Panc1 (cell line): ENCODE measurements around the gene DCLK2. TPM values are rescaled to one million over a fixed set of nuclear protein-coding genes. Genes with fewer than 3 reads are reported as not detected.

Experiments used
- ATAC-seq: fragments of 200-7000 bp; cut with Tn5 transposase; 2 replicates; pipeline ENCODE4 v1.9.1; 2020; ENCODE audit warnings: mild to moderate bottlenecking, moderate library complexity
- BruUV-seq: library from RNA; stranded (reverse); fragments of 400-500 nt; replicated peaks from 2 replicates; lab custom pipeline; 2021; lab: Mats Ljungman, UMichigan
- CTCF ChIA-PET: fragments of 300-600 bp; sonication (Branson Sonifier 250); formaldehyde crosslinking; loops from one replicate; lab custom pipeline; 2022; ENCODE audit warnings: antibody characterized with exemption; lab: Charles Lee
- POLR2A ChIA-PET: fragments of 300-600 bp; sonication (Branson Sonifier 250); formaldehyde crosslinking; loops from one replicate; lab custom pipeline; 2022; ENCODE audit warnings: antibody characterized with exemption; lab: Charles Lee
- DNase-seq: peaks from one replicate; pipeline ENCODE4 v3.0.0-alpha.2; 2010; ENCODE audit warnings: low read depth, low spot score
- H3K27ac ChIP-seq: 2 replicates; pipeline ENCODE4 v1.5.1; 2011; ENCODE audit warnings: mild to moderate bottlenecking, low read length, inconsistent platforms
- H3K27me3 ChIP-seq: fragments of 200-500 bp; sonication (Bioruptor generic); 2 replicates; pipeline ENCODE4 v1.6.0; 2014; ENCODE audit warnings: low read length, inconsistent platforms; ENCODE audit not compliant: control insufficient read depth, insufficient read depth
- H3K36me3 ChIP-seq: fragments of 200-500 bp; sonication (Bioruptor generic); 2 replicates; pipeline ENCODE4 v1.5.1; 2014; ENCODE audit warnings: inconsistent platforms, mild to moderate bottlenecking, low read length, moderate library complexity; ENCODE audit not compliant: control insufficient read depth, insufficient read depth
- H3K4me1 ChIP-seq: 2 replicates; pipeline ENCODE4 v1.5.1; 2011; ENCODE audit warnings: inconsistent platforms, mild to moderate bottlenecking, low read length, moderate library complexity; ENCODE audit not compliant: control insufficient read depth, insufficient read depth
- H3K4me3 ChIP-seq, 2 experiments: 2 replicates each; pipeline ENCODE4 v1.5.1; 2011 to 2012; ENCODE audit warnings: low read depth in 2 of 2, low read length in 2 of 2, mild to moderate bottlenecking in 2 of 2, inconsistent platforms in 1 of 2, moderate library complexity in 1 of 2
- H3K9me3 ChIP-seq: fragments of 200-500 bp; sonication (Bioruptor generic); 2 replicates; pipeline ENCODE4 v1.5.1; 2014; ENCODE audit warnings: low read depth, mild to moderate bottlenecking, inconsistent platforms, low read length, moderate library complexity; ENCODE audit not compliant: control insufficient read depth, insufficient read depth
- CTCF ChIP-seq: fragments of 450-650 bp; IDR thresholded peaks from 2 replicates; pipeline ENCODE4 v1.5.1; 2017; ENCODE audit warnings: mild to moderate bottlenecking
- POLR2AphosphoS5 ChIP-seq: IDR thresholded peaks from 2 replicates; pipeline ENCODE4 v1.6.1; 2012; ENCODE audit warnings: mild to moderate bottlenecking, low read depth, low read length, moderate library complexity
- REST ChIP-seq, 2 experiments: IDR thresholded peaks; 2 replicates each; pipeline ENCODE4 v1.6.1; 2011 to 2012; ENCODE audit warnings: low read depth in 2 of 2, control low read depth in 1 of 2, low read length in 1 of 2, mild to moderate bottlenecking in 1 of 2, moderate library complexity in 1 of 2; ENCODE audit not compliant: insufficient read depth in 1 of 2
- SIN3A ChIP-seq: IDR thresholded peaks from 2 replicates; pipeline ENCODE4 v1.6.1; 2012; ENCODE audit warnings: low read depth, mild to moderate bottlenecking, low read length, moderate library complexity, borderline replicate concordance; ENCODE audit not compliant: insufficient read depth
- TCF7L2 ChIP-seq: IDR thresholded peaks from 2 replicates; pipeline ENCODE4 v1.6.1; 2011; ENCODE audit warnings: mild to moderate bottlenecking, low read depth, low read length, inconsistent platforms
- in situ Hi-C: cut with HindIII; loops from 2 replicates; pipeline ENCODE4 v1.10.0; 2016; ENCODE audit warnings: low sequenced_read_pairs, low pct_unique_long_range_greater_than_20kb
- intact Hi-C: fragments of 100-400 bp; cut with micrococcal nuclease; formaldehyde crosslinking; loops from one replicate; pipeline ENCODE4 v1.10.0; 2022; ENCODE audit not compliant: unreplicated experiment
- total RNA-seq: library from RNA; stranded (reverse); gene quantifications from one replicate; pipeline ENCODE4 v1.2.1, GENCODE V29; 2021; ENCODE audit not compliant: unreplicated experiment

The DCLK2 gene
- total RNA-seq, 1 experiment from 2014 or later, result 9.5 TPM

GRCh38 chr4:150212485-150212884 lies 134.2 kb downstream of the DCLK2 start:
- no peak overlapping the region for H3K4me3 ChIP-seq
- ChIA-PET POLR2A (no interaction called here), CTCF (no interaction called here)
- H3K9me3 ChIP-seq, result no peaks in the 10 kb centered on the region
- H3K4me1 ChIP-seq, result peaks cover 8% of the 10 kb centered on the region
- H3K36me3 ChIP-seq, result no peaks in the 10 kb centered on the region
- BruUV-seq, result no TSS peak
- TF ChIP-seq POLR2AphosphoS5 (no peak), CTCF (no peak), SIN3A (no peak), REST (IDR thresholded peaks at IDR 0.05; ENCODE audit: insufficient read depth in 1 of 2, low read depth in 2 of 2, low read length in 1 of 2) (no peak), TCF7L2 (no peak)
- in situ Hi-C loops, result no loop called here
- ATAC-seq (no peak), DNase-seq (no peak)
- H3K27me3 ChIP-seq, result no peaks in the 10 kb centered on the region
- intact Hi-C loops, result no loop called here
- no peak overlapping the region for H3K27ac ChIP-seq

GRCh38 chr4:150212927-150213326 lies 134.7 kb downstream of the DCLK2 start:
- Histone ChIP-seq H3K9me3 (no peaks in the 10 kb centered on the region), H3K36me3 (no peaks in the 10 kb centered on the region), H3K27ac (no peak overlapping the region), H3K4me1 (peaks cover 10% of the 10 kb centered on the region), H3K4me3 (no peak overlapping the region), H3K27me3 (no peaks in the 10 kb centered on the region)
- POLR2A ChIA-PET, result no interaction called here
- in situ Hi-C loops, result no loop called here
- ATAC-seq (no peak), DNase-seq (no peak)
- CTCF ChIA-PET, result no interaction called here
- intact Hi-C loops, result no loop called here
- TF ChIP-seq SIN3A, result no peak
- no peak for TF ChIP-seq REST (IDR thresholded peaks at IDR 0.05; ENCODE audit: insufficient read depth in 1 of 2, low read depth in 2 of 2, low read length in 1 of 2)
- TF ChIP-seq POLR2AphosphoS5, result no peak
- no peak for TF ChIP-seq CTCF
- no TSS peak for BruUV-seq
